Coronary artery (tissue), 2 donors: ENCODE results near the gene MCRS1.

ENCODE experiments used
- DNase-seq: peaks from one replicate; pipeline ENCODE4 v3.0.0-alpha.2; 2017; ENCODE audit warnings: low spot score
- H3K27ac ChIP-seq, 2 donors: fragments of 200-600 bp; sonication (generic); one replicate each; pipeline ENCODE4 v1.5.1; 2016 to 2019
- H3K4me3 ChIP-seq: fragments of 200-600 bp; sonication (generic); 2 replicates; pipeline ENCODE4 v1.5.1; 2016; ENCODE audit warnings: mild to moderate bottlenecking, moderate library complexity
- TF ChIP-seq, protein P1 (sequence below): fragments of 200-600 bp; sonication (generic); IDR thresholded peaks from one replicate; pipeline ENCODE4 v1.5.1; 2019; ENCODE audit warnings: antibody characterized with exemption

MCRS1 gene

GRCh38 chr12:49543914-49544815, 23.8 kb downstream of the MCRS1 start:
- Histone ChIP-seq H3K4me3 (no peak overlapping the region), H3K27ac (no peak overlapping the region)
- TF ChIP-seq, protein P1, sequence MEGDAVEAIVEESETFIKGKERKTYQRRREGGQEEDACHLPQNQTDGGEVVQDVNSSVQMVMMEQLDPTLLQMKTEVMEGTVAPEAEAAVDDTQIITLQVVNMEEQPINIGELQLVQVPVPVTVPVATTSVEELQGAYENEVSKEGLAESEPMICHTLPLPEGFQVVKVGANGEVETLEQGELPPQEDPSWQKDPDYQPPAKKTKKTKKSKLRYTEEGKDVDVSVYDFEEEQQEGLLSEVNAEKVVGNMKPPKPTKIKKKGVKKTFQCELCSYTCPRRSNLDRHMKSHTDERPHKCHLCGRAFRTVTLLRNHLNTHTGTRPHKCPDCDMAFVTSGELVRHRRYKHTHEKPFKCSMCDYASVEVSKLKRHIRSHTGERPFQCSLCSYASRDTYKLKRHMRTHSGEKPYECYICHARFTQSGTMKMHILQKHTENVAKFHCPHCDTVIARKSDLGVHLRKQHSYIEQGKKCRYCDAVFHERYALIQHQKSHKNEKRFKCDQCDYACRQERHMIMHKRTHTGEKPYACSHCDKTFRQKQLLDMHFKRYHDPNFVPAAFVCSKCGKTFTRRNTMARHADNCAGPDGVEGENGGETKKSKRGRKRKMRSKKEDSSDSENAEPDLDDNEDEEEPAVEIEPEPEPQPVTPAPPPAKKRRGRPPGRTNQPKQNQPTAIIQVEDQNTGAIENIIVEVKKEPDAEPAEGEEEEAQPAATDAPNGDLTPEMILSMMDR, result no peak
- no peak for DNase-seq

DNA sequence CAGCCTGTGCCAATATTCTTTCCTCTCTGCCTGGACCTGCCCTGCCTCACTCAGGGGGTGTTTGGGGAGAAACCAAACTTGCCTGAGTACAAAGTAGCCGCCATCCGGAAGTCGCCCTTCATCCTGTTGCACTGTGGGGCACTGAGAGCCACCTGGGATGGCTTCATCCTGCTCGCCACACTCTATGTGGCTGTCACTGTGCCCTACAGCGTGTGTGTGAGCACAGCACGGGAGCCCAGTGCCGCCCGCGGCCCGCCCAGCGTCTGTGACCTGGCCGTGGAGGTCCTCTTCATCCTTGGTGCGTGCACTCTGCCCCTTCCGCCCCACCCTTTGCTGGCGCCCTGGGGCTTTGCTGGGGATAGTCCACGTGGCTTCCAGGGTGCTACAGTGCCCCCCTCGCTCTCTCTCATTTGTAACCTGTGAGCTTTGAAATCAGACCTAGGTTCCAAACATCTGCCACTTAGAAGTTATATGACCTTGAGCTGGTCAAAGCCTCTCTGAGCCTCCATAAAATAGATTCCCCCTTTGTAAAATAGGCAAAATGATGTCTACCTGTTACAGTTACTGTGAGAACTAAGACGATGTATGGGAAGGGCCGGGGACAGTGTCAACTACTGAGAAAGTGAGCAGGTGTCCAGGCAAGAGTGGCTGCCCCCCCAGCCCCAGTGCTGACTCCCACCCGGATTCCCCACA, 24.6 kb downstream of the MCRS1 start:
- no peak overlapping the region for H3K27ac ChIP-seq
- TF ChIP-seq, protein P1, result no peak
- no peak for DNase-seq
- H3K4me3 ChIP-seq, result no peak overlapping the region

- TF ChIP-seq, protein P1, result no peak
- DNase-seq, result no peak
- Histone ChIP-seq H3K4me3 (no peak overlapping the region), H3K27ac (no peak overlapping the region)
Measured at GRCh38 chr12:49542592-49543160, 25.3 kb downstream of the MCRS1 start.

- Histone ChIP-seq H3K4me3 (no peak overlapping the region), H3K27ac (no peak overlapping the region)
- TF ChIP-seq, protein P1, result no peak
- DNase-seq, result no peak
Measured at GRCh38 chr12:49541911-49542505, 25.9 kb downstream of the MCRS1 start.

DNA sequence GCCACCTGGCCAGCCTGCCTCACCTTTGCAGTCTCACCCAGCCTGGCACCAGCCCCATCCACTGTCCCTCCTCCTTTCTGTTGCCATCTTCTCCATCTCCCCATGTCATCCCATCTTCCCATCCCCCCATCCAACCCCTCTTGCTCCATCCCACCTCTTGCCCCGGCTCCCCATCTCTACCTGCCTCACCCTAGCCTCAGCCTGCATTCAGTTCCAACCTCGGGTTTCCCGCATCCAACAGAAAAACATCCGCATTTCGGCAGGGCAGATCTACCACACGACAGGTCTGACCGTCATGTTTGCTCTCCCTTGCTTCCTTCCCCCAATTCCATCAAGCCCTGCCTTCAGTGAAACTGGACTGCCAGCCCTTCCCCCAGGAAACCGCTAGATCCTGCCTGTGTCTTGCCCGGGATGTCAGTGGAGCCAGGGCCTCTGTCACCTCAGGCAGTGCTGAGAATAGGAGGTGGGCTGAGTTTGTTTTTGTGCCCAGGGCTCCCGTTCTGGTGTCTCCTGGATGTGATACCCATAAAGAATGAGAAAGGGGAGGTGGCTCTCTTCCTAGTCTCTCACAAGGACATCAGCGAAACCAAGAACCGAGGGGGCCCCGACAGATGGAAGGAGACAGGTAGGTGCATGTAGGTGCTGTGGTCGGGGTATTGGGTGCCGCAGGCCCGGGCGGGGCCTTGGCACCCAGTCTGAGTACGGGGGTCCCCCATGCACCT, 26.6 kb downstream of the MCRS1 start:
- no peak overlapping the region for H3K4me3 ChIP-seq
- peak; percentile 61 for DNase-seq
- H3K27ac ChIP-seq, result no peak overlapping the region
- TF ChIP-seq, protein P1, result no peak
